ENCODE data around the gene FSTL3.
"Not testable (repeated sequence)": the region's sequence is repeated elsewhere in the genome, so short reads cannot be mapped to it uniquely, and the experiment has no call there.

Gene FSTL3

DNA sequence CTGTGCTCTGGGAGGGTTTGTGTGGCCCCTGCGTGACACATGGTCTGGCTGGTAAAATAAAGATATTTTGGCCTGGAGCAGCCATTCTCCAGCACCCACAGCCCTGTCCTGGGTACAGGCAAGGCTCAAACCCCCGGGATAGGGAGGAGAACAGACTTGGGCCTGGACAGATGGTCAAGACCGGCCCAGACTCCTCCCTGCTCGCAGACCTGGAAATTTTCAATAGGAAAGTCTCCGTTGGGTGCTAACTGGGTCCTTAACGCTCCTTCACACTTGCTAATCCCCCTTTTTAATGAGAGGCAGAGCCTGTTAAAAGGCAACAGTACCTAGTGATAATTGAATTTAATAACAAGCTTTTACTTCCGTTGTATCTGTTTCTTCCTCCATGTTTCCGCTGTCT, 35.1 kb downstream of the FSTL3 start:
- DNase-seq (ENCODE audit: low read depth): no peak

- DNase-seq (ENCODE audit: low read depth): no peak
Observed at GRCh38 chr19:715347-715746, 39.2 kb downstream of the FSTL3 start.

GRCh38 chr19:718251-718951, 42.2 kb downstream of the FSTL3 start:
- DNase-seq (ENCODE audit: low read depth): no peak

- peak; percentile 23 for DNase-seq (ENCODE audit: low read depth)
Observed at GRCh38 chr19:718991-719512, 42.9 kb downstream of the FSTL3 start.

- DNase-seq (ENCODE audit: low read depth): no peak
Observed at GRCh38 chr19:719636-720344, 43.6 kb downstream of the FSTL3 start.

GRCh38 chr19:720345-721160, 44.4 kb downstream of the FSTL3 start:
- DNase-seq (ENCODE audit: low read depth): no peak

- DNase-seq (ENCODE audit: low read depth): no peak
Observed at GRCh38 chr19:722553-723101, 46.4 kb downstream of the FSTL3 start.

- DNase-seq (ENCODE audit: low read depth): no peak
Observed at GRCh38 chr19:723247-723646, 47.1 kb downstream of the FSTL3 start.

DNA sequence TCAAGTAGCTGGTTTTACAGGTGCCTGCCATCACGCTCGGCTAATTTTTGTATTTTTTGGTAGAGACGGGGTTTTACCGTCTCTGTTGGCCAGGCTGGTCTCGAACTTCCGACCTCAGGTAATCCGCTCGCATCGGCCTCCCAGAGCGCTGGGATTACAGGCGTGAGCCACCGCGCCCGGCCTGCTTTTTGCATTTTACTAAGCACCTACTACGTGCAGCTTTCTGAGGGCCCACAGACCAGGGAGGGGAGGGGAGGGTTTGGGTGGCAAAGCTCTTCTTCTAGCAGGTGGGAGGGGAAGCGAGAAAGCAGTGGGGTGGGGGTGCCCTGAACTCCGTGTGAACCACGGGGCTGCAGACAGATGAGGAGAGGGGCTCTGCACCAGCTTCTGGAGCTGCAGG, 47.5 kb downstream of the FSTL3 start:
- DNase-seq (ENCODE audit: low read depth): no peak

GRCh38 chr19:725461-726089, 49.4 kb downstream of the FSTL3 start:
- no peak for DNase-seq (ENCODE audit: low read depth)

DNA sequence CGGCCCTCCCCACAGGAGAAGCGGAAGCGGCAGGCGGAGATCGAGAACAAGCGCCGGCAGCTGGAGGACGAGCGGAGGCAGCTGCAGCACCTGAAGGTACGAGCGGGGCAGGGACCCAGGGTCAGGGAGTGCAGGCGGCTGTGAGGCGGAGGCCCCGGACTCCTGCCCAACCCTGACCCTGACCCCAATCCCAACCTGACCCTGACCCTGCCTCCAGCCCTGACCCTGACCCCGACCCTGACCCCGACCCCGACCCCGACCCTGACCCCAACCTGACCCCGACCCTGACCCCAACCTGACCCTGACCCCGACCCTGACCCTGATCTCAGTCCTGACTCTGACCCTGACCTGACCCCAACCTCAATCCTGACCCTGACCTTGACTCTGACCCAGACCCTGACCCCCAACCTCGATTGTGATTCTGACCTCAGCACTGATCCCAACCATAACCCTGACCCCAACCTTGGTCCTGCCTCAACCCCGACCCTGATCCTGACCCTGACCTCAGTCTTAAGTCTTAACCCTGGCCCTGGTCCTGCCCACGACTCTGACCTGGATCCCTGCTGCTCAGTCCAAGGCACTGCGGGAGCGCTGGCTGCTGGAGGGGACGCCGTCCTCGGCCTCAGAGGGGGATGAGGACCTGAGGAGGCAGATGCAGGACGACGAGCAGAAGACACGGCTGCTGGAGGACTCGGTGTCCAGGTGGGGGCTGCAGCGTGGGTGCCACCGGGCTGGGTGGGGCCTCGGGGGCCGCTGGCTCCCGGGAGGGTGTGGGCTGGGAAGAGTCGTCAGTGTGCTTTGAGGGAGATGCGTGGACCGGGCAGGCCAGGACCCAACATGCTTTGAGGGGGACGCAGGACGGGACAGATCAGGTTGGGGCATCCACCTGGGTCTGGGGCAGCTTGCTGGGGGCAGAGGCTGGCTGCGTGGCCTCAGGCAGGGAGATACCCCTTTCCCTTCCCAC, 51.1 kb downstream of the FSTL3 start:
- DNase-seq (ENCODE audit: low read depth): no peak

DNA sequence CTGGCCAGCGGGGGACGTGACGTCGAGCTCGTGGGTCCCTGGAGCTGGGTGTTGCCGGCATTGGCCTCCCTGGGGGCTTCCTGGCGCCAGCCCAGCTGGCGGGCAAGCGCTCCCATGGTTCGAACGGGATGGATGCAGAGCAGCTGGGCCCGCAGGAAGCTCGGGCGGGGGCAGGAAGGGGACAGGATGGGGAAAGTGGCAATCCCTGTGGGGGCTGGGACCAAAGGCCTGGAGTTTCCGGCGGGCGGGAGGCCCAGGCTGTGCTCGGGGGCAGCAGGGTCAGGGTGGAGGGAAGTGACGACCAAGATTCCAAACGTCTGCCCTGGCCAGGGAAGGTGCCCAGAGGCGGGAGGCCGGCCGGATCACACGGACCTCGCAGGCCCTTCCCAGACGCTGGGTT, 51.8 kb downstream of the FSTL3 start:
- DNase-seq (ENCODE audit: low read depth): no peak

- not testable (repeated sequence) for DNase-seq (ENCODE audit: low read depth)
Observed at GRCh38 chr19:729564-729963, 53.4 kb downstream of the FSTL3 start.

- no peak for DNase-seq (ENCODE audit: low read depth)
Observed at GRCh38 chr19:729965-730668, 53.9 kb downstream of the FSTL3 start.

- DNase-seq (ENCODE audit: low read depth): no peak
Observed at GRCh38 chr19:731000-731399, 54.8 kb downstream of the FSTL3 start.

- no peak for DNase-seq (ENCODE audit: low read depth)
Observed at GRCh38 chr19:732148-733069, 56.2 kb downstream of the FSTL3 start.
